GM23338 (cell line): Measurements from ENCODE around the gene PRKAR1B.

ENCODE experiments used
- CTCF ChIP-seq, 2 experiments: fragments of 200-600 bp in 1 of 2; sonication (generic) in 1 of 2; conservative IDR thresholded peaks; 2 replicates each; pipeline versions ENCODE4 v1.5.1 to v1.6.1; 2016 to 2017; ENCODE audit warnings: antibody characterized with exemption in 2 of 2, low read depth in 2 of 2, mild to moderate bottlenecking in 2 of 2, moderate library complexity in 1 of 2
- ETS1 ChIP-seq: IDR thresholded peaks from 2 replicates; pipeline ENCODE4 v1.6.1; 2016; ENCODE audit warnings: antibody characterized with exemption
- EZH2 ChIP-seq: fragments of 200-600 bp; sonication (generic); IDR thresholded peaks from one replicate; pipeline ENCODE4 v1.8.0; 2017; ENCODE audit warnings: antibody characterized with exemption, mild to moderate bottlenecking, low read depth; ENCODE audit not compliant: unreplicated experiment
- EZH2phosphoT487 ChIP-seq: fragments of 200-600 bp; sonication (generic); IDR thresholded peaks from one replicate; pipeline ENCODE4 v1.8.1; 2018; ENCODE audit warnings: antibody characterized with exemption; ENCODE audit not compliant: unreplicated experiment
- POLR2AphosphoS5 ChIP-seq: IDR thresholded peaks from 2 replicates; pipeline ENCODE4 v1.6.1; 2016; ENCODE audit warnings: antibody characterized with exemption, low read depth
- REST ChIP-seq: IDR thresholded peaks from one replicate; pipeline ENCODE4 v1.6.1; 2018; ENCODE audit warnings: antibody characterized with exemption; ENCODE audit not compliant: unreplicated experiment
- ZNF331 ChIP-seq: fragments of 250-450 bp; sonication (Bioruptor Pico); IDR thresholded peaks from 2 replicates; pipeline ENCODE4 v1.5.0; 2020; ENCODE audit warnings: low read depth, mild to moderate bottlenecking, moderate library complexity

GRCh38 chr7:637826-638225 lies 89.3 kb downstream of the PRKAR1B start:
- TF ChIP-seq EZH2, result no peak
- TF ChIP-seq ETS1, result no peak
- TF ChIP-seq CTCF (conservative IDR thresholded peaks at IDR 0.05; ENCODE audit: low read depth in 2 of 2), result no peak
- TF ChIP-seq POLR2AphosphoS5, result no peak
- TF ChIP-seq EZH2phosphoT487, result no peak
- no peak for TF ChIP-seq ZNF331 (CRISPR knock-in tag)
- TF ChIP-seq REST, result no peak
